GM19468 (cell line): ENCODE results near the gene SOX4.
"Not testable (repeated sequence)": the region's sequence is repeated elsewhere in the genome, so short reads cannot be mapped to it uniquely, and the experiment has no call there.

Experiments used
- ATAC-seq: cut with Tn5 transposase; IDR thresholded peaks from one replicate; pipeline ENCODE4 v1.9.1; 2021; ENCODE audit warnings: mild to moderate bottlenecking, moderate library complexity, moderate number of reproducible peaks; ENCODE audit not compliant: unreplicated experiment; ENCODE audit errors: extremely low read depth

SOX4 gene

GRCh38 chr6:21593412-21593926, at the start of gene SOX4:
Gene SOX4, plus strand, starts transcription at chr6:21593751. Its CDS starts 784 bp downstream, at chr6:21594535.
- ATAC-seq: peak; percentile 73

- not testable (repeated sequence) for ATAC-seq
Observed at GRCh38 chr6:21552286-21552685, 41.3 kb upstream of the SOX4 start.

- no peak for ATAC-seq
Observed at GRCh38 chr6:21554286-21554685, 39.3 kb upstream of the SOX4 start.

GRCh38 chr6:21555197-21555596, 38.4 kb upstream of the SOX4 start:
- no peak for ATAC-seq

GRCh38 chr6:21556511-21556910, 37.0 kb upstream of the SOX4 start:
- ATAC-seq: no peak

- ATAC-seq: no peak
Observed at GRCh38 chr6:21556968-21557721, 36.4 kb upstream of the SOX4 start.

GRCh38 chr6:21559238-21559637, 34.3 kb upstream of the SOX4 start:
- ATAC-seq: no peak

- no peak for ATAC-seq
Observed at GRCh38 chr6:21560249-21560648, 33.3 kb upstream of the SOX4 start.

GRCh38 chr6:21565431-21565830, 28.1 kb upstream of the SOX4 start:
- no peak for ATAC-seq

- ATAC-seq: no peak
Observed at GRCh38 chr6:21578523-21578922, 15.0 kb upstream of the SOX4 start.

- no peak for ATAC-seq
Observed at GRCh38 chr6:21582651-21583050, 10.9 kb upstream of the SOX4 start.

- no peak for ATAC-seq
Observed at GRCh38 chr6:21586300-21586699, 7.3 kb upstream of the SOX4 start.

- ATAC-seq: no peak
Observed at GRCh38 chr6:21586740-21587178, 6.8 kb upstream of the SOX4 start.

- ATAC-seq: peak; percentile 19
Observed at GRCh38 chr6:21587179-21587960, 6.2 kb upstream of the SOX4 start.

GRCh38 chr6:21587961-21588480, 5.5 kb upstream of the SOX4 start:
- ATAC-seq: peak; percentile 23

- peak; percentile 11 for ATAC-seq
Observed at GRCh38 chr6:21588481-21589351, 4.8 kb upstream of the SOX4 start.

GRCh38 chr6:21589352-21590345, 3.9 kb upstream of the SOX4 start:
- ATAC-seq: no peak

GRCh38 chr6:21590346-21590745, 3.2 kb upstream of the SOX4 start:
- ATAC-seq: no peak

GRCh38 chr6:21591446-21591845, 2.1 kb upstream of the SOX4 start:
- no peak for ATAC-seq
